Mucosa of descending colon (tissue), 3 donors: ENCODE results near the gene SNX5. TPM values are rescaled to one million over a fixed set of nuclear protein-coding genes. Genes with fewer than 3 reads are reported as not detected.

Experiments used
- ATAC-seq: fragments of 200-7000 bp; cut with Tn5 transposase; one replicate; pipeline ENCODE4 v1.9.1; 2020; ENCODE audit warnings: mild to moderate bottlenecking, moderate library complexity
- DNase-seq, 3 donors: peaks; one replicate each; pipeline ENCODE4 v3.0.0-alpha.2; 2020
- H3K36me3 ChIP-seq: fragments of 200-600 bp; one replicate; pipeline ENCODE4 v1.8.0; 2021; ENCODE audit warnings: low read depth, mild to moderate bottlenecking
- H3K4me1 ChIP-seq: fragments of 200-600 bp; one replicate; pipeline ENCODE4 v1.8.0; 2021; ENCODE audit warnings: low read depth, mild to moderate bottlenecking
- H3K4me3 ChIP-seq: fragments of 200-600 bp; one replicate; pipeline ENCODE4 v1.8.0; 2021; ENCODE audit warnings: mild to moderate bottlenecking
- H3K9me3 ChIP-seq: fragments of 200-600 bp; one replicate; pipeline ENCODE4 v1.8.0; 2021; ENCODE audit warnings: mild to moderate bottlenecking
- intact Hi-C, 2 donors: fragments of 100-400 bp; cut with DNase I in 1 of 2; cut with micrococcal nuclease in 1 of 2; formaldehyde crosslinking; loops; one replicate each; pipeline versions ENCODE4 v1.11.0 to v1.11.1; 2022; cut with DNase I, micrococcal nuclease
- total RNA-seq, 3 donors: library from RNA; stranded (reverse); fragmentation: NEBNext Ultra II Directional in 2 of 3; extraction: Animal tissue kit (Norgen Biotek cat#: 25700) in 2 of 3; gene quantifications; one replicate each; pipeline versions ENCODE4 v1.2.1 to v1.2.4, GENCODE V29; 2021 to 2023
- TF ChIP-seq, protein P1 (sequence below): fragments of 200-600 bp; IDR thresholded peaks from one replicate; pipeline ENCODE4 v1.8.0; 2022; ENCODE audit warnings: antibody characterized with exemption, mild to moderate bottlenecking
- donor health status: DM: no; HTN: no; CAD: no; lungs with moderate emphysema.
- donor health status: DM: no; HTN: no; CAD: no.
- donor health status: DM: no; HTN: yes; CAD: no.

The SNX5 gene
- total RNA-seq, 3 donors from 2014 or later, result 70.3 to 117 (median 105) TPM

DNA sequence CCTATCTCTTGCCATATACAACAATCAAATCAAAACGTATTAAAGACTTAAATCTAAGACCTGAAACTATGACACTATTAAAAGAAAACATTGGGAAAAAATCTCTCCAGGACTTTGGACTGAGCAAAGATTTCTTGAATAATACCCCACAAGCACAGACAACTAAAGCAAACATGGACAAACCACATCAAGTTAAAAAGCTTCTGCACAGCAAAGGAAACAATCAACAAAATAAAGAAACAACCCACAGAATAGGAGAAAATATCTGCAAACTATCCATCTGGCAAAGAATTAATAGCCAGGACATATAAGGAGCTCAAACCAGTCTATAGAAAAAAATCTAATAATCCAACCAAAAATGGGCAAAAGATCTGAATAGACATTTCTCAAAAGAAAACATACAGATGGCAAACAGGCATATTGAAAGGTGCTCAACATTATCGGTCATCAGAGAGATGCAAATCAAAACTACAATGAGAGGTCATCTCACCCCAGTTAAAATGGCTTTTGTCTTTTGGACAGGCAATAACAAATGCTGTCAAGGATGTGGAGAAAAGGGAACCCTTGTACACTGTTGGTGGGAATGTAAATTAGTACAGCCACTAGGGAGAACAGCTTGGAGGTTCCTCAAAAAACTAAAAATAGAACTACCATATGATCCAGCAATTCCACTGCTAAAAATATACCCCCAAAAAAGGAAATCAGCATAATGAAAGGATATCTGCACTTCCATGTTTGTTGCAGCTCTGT, 76.2 kb downstream of the SNX5 start:
- Histone ChIP-seq H3K36me3 (no peaks in the 10 kb centered on the region), H3K4me3 (no peak overlapping the region), H3K4me1 (peaks cover 5% of the 10 kb centered on the region), H3K9me3 (peaks cover 11% of the 10 kb centered on the region)
- TF ChIP-seq, protein P1, sequence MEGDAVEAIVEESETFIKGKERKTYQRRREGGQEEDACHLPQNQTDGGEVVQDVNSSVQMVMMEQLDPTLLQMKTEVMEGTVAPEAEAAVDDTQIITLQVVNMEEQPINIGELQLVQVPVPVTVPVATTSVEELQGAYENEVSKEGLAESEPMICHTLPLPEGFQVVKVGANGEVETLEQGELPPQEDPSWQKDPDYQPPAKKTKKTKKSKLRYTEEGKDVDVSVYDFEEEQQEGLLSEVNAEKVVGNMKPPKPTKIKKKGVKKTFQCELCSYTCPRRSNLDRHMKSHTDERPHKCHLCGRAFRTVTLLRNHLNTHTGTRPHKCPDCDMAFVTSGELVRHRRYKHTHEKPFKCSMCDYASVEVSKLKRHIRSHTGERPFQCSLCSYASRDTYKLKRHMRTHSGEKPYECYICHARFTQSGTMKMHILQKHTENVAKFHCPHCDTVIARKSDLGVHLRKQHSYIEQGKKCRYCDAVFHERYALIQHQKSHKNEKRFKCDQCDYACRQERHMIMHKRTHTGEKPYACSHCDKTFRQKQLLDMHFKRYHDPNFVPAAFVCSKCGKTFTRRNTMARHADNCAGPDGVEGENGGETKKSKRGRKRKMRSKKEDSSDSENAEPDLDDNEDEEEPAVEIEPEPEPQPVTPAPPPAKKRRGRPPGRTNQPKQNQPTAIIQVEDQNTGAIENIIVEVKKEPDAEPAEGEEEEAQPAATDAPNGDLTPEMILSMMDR, result no peak
- ATAC-seq (no peak), DNase-seq (no peak)
- intact Hi-C loops, result loop anchor here in 1 of 2 donors (10.0 kb wide), 1 partner anchor 208 kb away; the partner anchor contains the start of gene RRBP1

Other genes with a start within 250 kb of the SNX5 start
- gene MGME1, start 224 bp upstream of the SNX5 start, total RNA-seq, result 10 to 100 TPM; 10.9 to 25.9 (median 22.3) TPM
- gene OVOL2, start 89.1 kb upstream of the SNX5 start, total RNA-seq, result 10 to 100 TPM; 11.5 to 36.3 (median 15.2) TPM
- gene KAT14, start 169.1 kb upstream of the SNX5 start, total RNA-seq, result 10 to 100 TPM; 13.0 to 23.4 (median 16.6) TPM
- 10 to 100 TPM; 13.6 to 25.6 (median 14.7) TPM for gene PET117, start 169.1 kb upstream of the SNX5 start, total RNA-seq